ENCODE measurements around the gene ACOX2.

ACOX2 gene

GRCh38 chr3:58566398-58567250, 29.6 kb upstream of the ACOX2 start:
- no peak for DNase-seq (ENCODE audit: low read depth)
- no peak overlapping the region for H3K4me3 ChIP-seq (ENCODE audit: low read depth, low read length)
- TF ChIP-seq CTCF (IDR thresholded peaks at IDR 0.05; ENCODE audit: low read depth, low read length, missing control alignments) = no peak

GRCh38 chr3:58565621-58566397, 28.8 kb upstream of the ACOX2 start:
- no peak for TF ChIP-seq CTCF (IDR thresholded peaks at IDR 0.05; ENCODE audit: low read depth, low read length, missing control alignments)
- no peak for DNase-seq (ENCODE audit: low read depth)

GRCh38 chr3:58564456-58565160, 27.6 kb upstream of the ACOX2 start:
- no peak for TF ChIP-seq CTCF (IDR thresholded peaks at IDR 0.05; ENCODE audit: low read depth, low read length, missing control alignments)
- DNase-seq (ENCODE audit: low read depth) = no peak
- H3K4me3 ChIP-seq (ENCODE audit: low read depth, low read length) = no peak overlapping the region

More at GRCh38 chr3:58565621-58566397, 28.8 kb upstream of the ACOX2 start:
- H3K4me3 ChIP-seq (ENCODE audit: low read depth, low read length) = no peak overlapping the region

- H3K4me3 ChIP-seq (ENCODE audit: low read depth, low read length) = no peak overlapping the region
- no peak for DNase-seq (ENCODE audit: low read depth)
- TF ChIP-seq CTCF (IDR thresholded peaks at IDR 0.05; ENCODE audit: low read depth, low read length, missing control alignments) = no peak
These were observed 27.1 kb upstream of the ACOX2 start for GRCh38 chr3:58564054-58564453.

- no peak for DNase-seq (ENCODE audit: low read depth)
- H3K4me3 ChIP-seq (ENCODE audit: low read depth, low read length) = no peak overlapping the region
- TF ChIP-seq CTCF (IDR thresholded peaks at IDR 0.05; ENCODE audit: low read depth, low read length, missing control alignments) = no peak
These were observed 26.5 kb upstream of the ACOX2 start for GRCh38 chr3:58563386-58564035.

- DNase-seq (ENCODE audit: low read depth) = no peak
- TF ChIP-seq CTCF (IDR thresholded peaks at IDR 0.05; ENCODE audit: low read depth, low read length, missing control alignments) = no peak
- no peak overlapping the region for H3K4me3 ChIP-seq (ENCODE audit: low read depth, low read length)
These were observed 25.5 kb upstream of the ACOX2 start for GRCh38 chr3:58562498-58562897.
